Osteocyte (in vitro differentiated cells): ENCODE data around the gene MEIS2. TPM values are rescaled to one million over a fixed set of nuclear protein-coding genes. Genes with fewer than 3 reads are reported as not detected.

Source experiments
- DNase-seq: peaks from one replicate; pipeline ENCODE4 v3.0.0; 2021; ENCODE audit warnings: mixed read lengths; ENCODE audit not compliant: unreplicated experiment; ENCODE audit errors: extremely low spot score
- H3K27ac Mint-ChIP-seq: one replicate; pipeline ENCODE4 v1.8.0; 2021; ENCODE audit warnings: mild to moderate bottlenecking, mixed read lengths; ENCODE audit not compliant: unreplicated experiment
- H3K27me3 Mint-ChIP-seq: one replicate; pipeline ENCODE4 v1.8.0; 2021; ENCODE audit warnings: mixed read lengths; ENCODE audit not compliant: unreplicated experiment
- H3K36me3 Mint-ChIP-seq: one replicate; pipeline ENCODE4 v1.8.0; 2021; ENCODE audit warnings: mixed read lengths; ENCODE audit not compliant: unreplicated experiment
- H3K4me1 Mint-ChIP-seq: one replicate; pipeline ENCODE4 v1.8.0; 2021; ENCODE audit warnings: mixed read lengths; ENCODE audit not compliant: unreplicated experiment
- H3K4me3 Mint-ChIP-seq: one replicate; pipeline ENCODE4 v1.8.0; 2021; ENCODE audit warnings: mild to moderate bottlenecking, moderate library complexity, mixed read lengths; ENCODE audit not compliant: unreplicated experiment
- H3K9me3 Mint-ChIP-seq: one replicate; pipeline ENCODE4 v1.8.0; 2021; ENCODE audit warnings: mixed read lengths; ENCODE audit not compliant: unreplicated experiment
- CTCF ChIP-seq: fragments of 200-600 bp; sonication (generic); IDR thresholded peaks from 2 replicates; pipeline ENCODE4 v1.5.0; 2021; ENCODE audit warnings: antibody characterized with exemption, mild to moderate bottlenecking, moderate library complexity
- total RNA-seq: library from RNA; stranded (reverse); gene quantifications from 2 replicates; pipeline ENCODE4 v1.2.1, GENCODE V29; 2021

The MEIS2 gene
- total RNA-seq, 1 donor from 2014 or later: 79.9 TPM

- peaks cover 3% of the 10 kb centered on the region for H3K9me3 Mint-ChIP-seq
- TF ChIP-seq CTCF: no peak
- peaks cover 29% of the 10 kb centered on the region for H3K4me1 Mint-ChIP-seq
- H3K27me3 Mint-ChIP-seq: peaks cover 62% of the 10 kb centered on the region
- peak overlapping the region; percentile 99 for H3K4me3 Mint-ChIP-seq
- peaks cover 32% of the 10 kb centered on the region for H3K36me3 Mint-ChIP-seq
- H3K27ac Mint-ChIP-seq: peak overlapping the region; percentile 31
- DNase-seq: no peak
These were observed 3.4 kb upstream of the MEIS2 start for GRCh38 chr15:37103475-37104423.

GRCh38 chr15:37103163-37103435 is 2.8 kb upstream of the MEIS2 start:
- peaks cover 29% of the 10 kb centered on the region for H3K4me1 Mint-ChIP-seq
- no peak overlapping the region for H3K27ac Mint-ChIP-seq
- DNase-seq: no peak
- H3K9me3 Mint-ChIP-seq: no peaks in the 10 kb centered on the region
- peak overlapping the region; percentile 99 for H3K4me3 Mint-ChIP-seq
- peaks cover 26% of the 10 kb centered on the region for H3K36me3 Mint-ChIP-seq
- no peak for TF ChIP-seq CTCF
- H3K27me3 Mint-ChIP-seq: peaks cover 55% of the 10 kb centered on the region

- Mint-ChIP-seq H3K27me3 (peaks cover 49% of the 10 kb centered on the region), H3K4me3 (peak overlapping the region; percentile 99), H3K36me3 (peaks cover 25% of the 10 kb centered on the region), H3K4me1 (peaks cover 28% of the 10 kb centered on the region), H3K27ac (peak overlapping the region; percentile 89), H3K9me3 (no peaks in the 10 kb centered on the region)
- DNase-seq: no peak
- TF ChIP-seq CTCF: no peak
These were observed 2.2 kb upstream of the MEIS2 start for GRCh38 chr15:37102305-37103162.

GRCh38 chr15:37101980-37102304 is 1.6 kb upstream of the MEIS2 start:
- no peak for DNase-seq
- Mint-ChIP-seq H3K27ac (peak overlapping the region; percentile 100), H3K4me1 (peaks cover 24% of the 10 kb centered on the region), H3K36me3 (peaks cover 25% of the 10 kb centered on the region), H3K27me3 (peaks cover 44% of the 10 kb centered on the region), H3K4me3 (peak overlapping the region; percentile 99), H3K9me3 (no peaks in the 10 kb centered on the region)
- no peak for TF ChIP-seq CTCF

GRCh38 chr15:37100966-37101215 is 542 bp upstream of the MEIS2 start:
- DNase-seq: no peak
- peak overlapping the region; percentile 100 for H3K27ac Mint-ChIP-seq
- H3K9me3 Mint-ChIP-seq: no peaks in the 10 kb centered on the region
- H3K4me1 Mint-ChIP-seq: peaks cover 22% of the 10 kb centered on the region
- H3K27me3 Mint-ChIP-seq: peaks cover 34% of the 10 kb centered on the region
- peak overlapping the region; percentile 99 for H3K4me3 Mint-ChIP-seq
- peaks cover 23% of the 10 kb centered on the region for H3K36me3 Mint-ChIP-seq
- no peak for TF ChIP-seq CTCF
